Measurements from ENCODE around the gene RLN2. TPM values are rescaled to one million over a fixed set of nuclear protein-coding genes. Genes with fewer than 3 reads are reported as not detected.

The RLN2 gene
- total and polyA plus RNA-seq, 7 donors = 0.66 to 1.7 TPM; not detected in 5

DNA sequence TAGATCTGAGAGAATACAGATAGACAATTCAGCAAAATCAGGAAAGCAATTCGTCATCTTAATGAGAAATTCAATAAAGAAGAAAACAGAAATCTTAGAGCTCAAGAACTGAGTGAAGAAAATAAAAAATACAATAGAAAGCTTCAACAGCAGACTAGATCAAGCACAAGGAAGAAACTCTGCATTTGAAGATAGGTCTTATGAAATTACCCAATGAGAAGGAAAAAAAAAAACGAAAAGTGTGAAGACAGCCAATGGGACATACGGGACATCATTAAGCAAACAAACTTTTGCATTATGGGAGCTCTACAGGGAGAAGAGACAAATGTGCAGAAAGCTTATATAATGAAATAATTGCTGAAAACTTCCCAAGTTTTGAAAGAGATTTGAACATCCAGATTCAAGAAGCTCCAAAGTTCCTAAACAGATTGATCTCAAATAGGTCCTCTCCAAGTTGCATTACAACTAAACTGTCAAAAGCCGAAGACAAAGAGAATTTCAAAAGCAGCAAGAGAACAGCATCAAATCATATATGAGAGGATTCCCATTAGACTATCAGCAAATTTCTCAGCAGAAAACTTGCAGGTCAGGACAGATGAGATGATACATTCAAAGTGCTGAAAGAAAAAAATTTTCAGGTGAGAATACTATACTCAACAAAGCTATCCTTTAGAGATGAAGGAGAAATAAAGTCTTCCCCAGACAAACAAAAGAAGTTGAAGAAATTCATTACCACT lies 10.8 kb upstream of the RLN2 start:
- Histone ChIP-seq H3K36me3 (no peaks in the 10 kb centered on the region), H3K9me3 (peaks cover 0 to 13% (median 3%) of the 10 kb centered on the region in 4 donors), H3K4me3 (no peak overlapping the region), H3K27me3 (no peaks in the 10 kb centered on the region), H3K27ac (no peak overlapping the region), H3K4me1 (no peaks in the 10 kb centered on the region)
- no peak for DNase-seq
- intact Hi-C loops (cut with DNase I) = no loop called here
- TF ChIP-seq CTCF (IDR thresholded peaks at IDR 0.05) (no peak), POLR2AphosphoS5 (IDR thresholded peaks at IDR 0.05) (no peak)
- 58 to 69% methylated on average over 4 of the region's 4 CpGs for WGBS, 2 donors

DNA sequence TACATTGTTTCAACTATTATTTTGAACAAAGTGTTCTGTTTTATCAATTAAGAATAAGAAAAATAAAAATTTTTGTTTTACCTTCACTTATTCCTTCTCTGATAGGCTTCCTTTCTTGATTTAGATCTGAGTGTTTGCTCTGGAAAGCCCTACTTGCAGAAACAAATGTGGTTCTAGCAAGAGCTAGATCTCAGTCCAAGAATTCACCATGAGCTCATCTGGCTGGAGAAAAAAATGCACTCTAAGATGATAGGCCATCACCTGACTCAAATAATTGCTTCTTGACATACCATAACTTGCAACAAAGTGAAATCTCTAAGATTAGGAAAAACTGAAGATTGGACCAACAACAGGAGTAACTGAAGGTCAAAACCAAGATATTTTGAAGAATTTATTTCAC lies 6.3 kb upstream of the RLN2 start:
- intact Hi-C loops (cut with DNase I) = no loop called here
- H3K9me3 ChIP-seq = peaks cover 0 to 9% (median 3%) of the 10 kb centered on the region in 4 donors
- no peaks in the 10 kb centered on the region for H3K4me1 ChIP-seq

GRCh38 chr9:5305741-5306140 lies 1.2 kb upstream of the RLN2 start:
- no peaks in the 10 kb centered on the region for H3K4me1 ChIP-seq
- H3K9me3 ChIP-seq = no peaks in the 10 kb centered on the region
- DNase-seq = no peak
- TF ChIP-seq EP300 (IDR thresholded peaks at IDR 0.05) (no peak), CTCF (IDR thresholded peaks at IDR 0.05) (no peak), POLR2A (IDR thresholded peaks at IDR 0.05) (no peak), POLR2AphosphoS5 (IDR thresholded peaks at IDR 0.05) (no peak)
- no peak overlapping the region for H3K27ac ChIP-seq
- H3K27me3 ChIP-seq = no peaks in the 10 kb centered on the region
- WGBS, 2 donors = 88 to 89% methylated on average over 2 of the region's 2 CpGs
- H3K36me3 ChIP-seq = no peaks in the 10 kb centered on the region
- no peak overlapping the region for H3K4me3 ChIP-seq
- intact Hi-C loops (cut with DNase I) = no loop called here

More for the DNA sequence above, 6.3 kb upstream of the RLN2 start:
- TF ChIP-seq POLR2A (IDR thresholded peaks at IDR 0.05) = no peak
- no peak for TF ChIP-seq EP300 (IDR thresholded peaks at IDR 0.05)
- no peak for TF ChIP-seq POLR2AphosphoS5 (IDR thresholded peaks at IDR 0.05)
- no peak for TF ChIP-seq CTCF (IDR thresholded peaks at IDR 0.05)
- DNase-seq = no peak
- H3K27me3 ChIP-seq = no peaks in the 10 kb centered on the region
- H3K27ac ChIP-seq = no peak overlapping the region
- no peaks in the 10 kb centered on the region for H3K36me3 ChIP-seq
- H3K4me3 ChIP-seq = no peak overlapping the region

DNA sequence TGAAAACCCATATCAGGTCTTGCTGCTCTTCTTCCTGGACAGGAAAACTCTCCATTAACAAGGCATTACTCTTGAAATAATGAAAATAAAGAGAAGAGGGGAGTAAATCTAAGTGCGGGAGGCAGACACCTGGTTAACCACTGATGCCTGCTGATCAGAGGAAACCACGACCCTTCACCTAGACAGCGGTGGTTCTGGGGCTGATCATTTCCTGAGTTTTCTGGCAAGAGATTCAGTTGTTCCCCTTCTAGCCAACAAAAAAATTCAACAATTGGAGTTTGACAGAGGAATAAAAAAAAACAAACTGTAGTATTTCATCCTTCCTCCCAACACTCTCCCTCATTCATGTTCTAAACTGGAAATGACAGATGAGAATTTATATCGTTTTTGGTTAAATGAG lies 3.0 kb downstream of the RLN2 start:
- H3K36me3 ChIP-seq = no peaks in the 10 kb centered on the region
- H3K27ac ChIP-seq = no peak overlapping the region
- H3K9me3 ChIP-seq = no peaks in the 10 kb centered on the region
- H3K4me3 ChIP-seq = no peak overlapping the region
- WGBS, 2 donors = 37 to 81% methylated on average over 4 of the region's 4 CpGs
- intact Hi-C loops (cut with DNase I) = no loop called here
- TF ChIP-seq POLR2A (IDR thresholded peaks at IDR 0.05) (no peak), CTCF (IDR thresholded peaks at IDR 0.05) (no peak), EP300 (IDR thresholded peaks at IDR 0.05) (no peak), POLR2AphosphoS5 (IDR thresholded peaks at IDR 0.05) (no peak)
- H3K27me3 ChIP-seq = no peaks in the 10 kb centered on the region
- no peaks in the 10 kb centered on the region for H3K4me1 ChIP-seq
- no peak for DNase-seq

DNA sequence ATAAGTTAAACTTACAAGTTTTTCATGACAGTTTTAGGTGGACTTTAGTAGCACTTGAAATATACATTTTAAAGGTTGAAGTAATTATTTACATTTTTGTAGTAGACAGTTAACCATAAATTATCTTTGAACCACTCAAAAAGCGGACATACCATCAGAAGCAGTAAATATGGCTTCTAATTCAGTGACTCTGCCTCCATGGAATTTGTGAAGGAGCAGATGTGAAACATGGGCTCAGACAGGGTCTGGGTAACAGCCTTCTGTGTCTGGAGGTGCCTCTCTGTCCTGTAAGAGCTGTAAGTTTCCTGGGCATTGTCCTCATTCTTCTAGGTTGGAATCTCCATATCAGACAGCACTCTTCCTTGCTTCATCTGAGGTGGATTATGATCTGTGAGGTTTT lies 12.4 kb downstream of the RLN2 start:
- H3K4me1 ChIP-seq = no peaks in the 10 kb centered on the region
- no peak overlapping the region for H3K27ac ChIP-seq
- TF ChIP-seq POLR2A (IDR thresholded peaks at IDR 0.05) = no peak
- TF ChIP-seq POLR2AphosphoS5 (IDR thresholded peaks at IDR 0.05) = no peak
- no peak for TF ChIP-seq EP300 (IDR thresholded peaks at IDR 0.05)
- TF ChIP-seq CTCF (IDR thresholded peaks at IDR 0.05) = no peak
- no peak overlapping the region for H3K4me3 ChIP-seq
- WGBS, 2 donors = 78 to 89% methylated on average over 1 of the region's 1 CpG
- H3K27me3 ChIP-seq = no peaks in the 10 kb centered on the region
- no peak for DNase-seq
- no peaks in the 10 kb centered on the region for H3K36me3 ChIP-seq
- intact Hi-C loops (cut with DNase I) = no loop called here
- no peaks in the 10 kb centered on the region for H3K9me3 ChIP-seq
